Vagina (tissue), 2 donors: ENCODE results near the gene ATP8A1. TPM values are rescaled to one million over a fixed set of nuclear protein-coding genes. Genes with fewer than 3 reads are reported as not detected.

ENCODE experiments used
- DNase-seq, 2 donors: peaks; one replicate each; pipeline ENCODE4 v3.0.0-alpha.2; 2017; ENCODE audit errors: extremely low spot score in 2 of 2
- H3K27ac ChIP-seq: fragments of 200-600 bp; sonication (generic); one replicate; pipeline ENCODE4 v1.5.1; 2019
- H3K27me3 ChIP-seq: fragments of 200-600 bp; sonication (generic); one replicate; pipeline ENCODE4 v1.5.1; 2019
- H3K36me3 ChIP-seq, 2 donors: fragments of 200-600 bp; sonication (generic); one replicate each; pipeline ENCODE4 v1.5.1; 2017 to 2019
- H3K4me1 ChIP-seq: fragments of 200-600 bp; sonication (generic); one replicate; pipeline ENCODE4 v1.5.1; 2019
- H3K4me3 ChIP-seq, 2 donors: fragments of 200-600 bp; sonication (generic); 1 replicate in 1 of 2; 2 replicates in 1 of 2; pipeline ENCODE4 v1.5.1; 2016 to 2019
- H3K9me3 ChIP-seq: fragments of 200-600 bp; sonication (generic); one replicate; pipeline ENCODE4 v1.5.1; 2019
- CTCF ChIP-seq, 3 experiments: fragments of 450-650 bp in 2 of 3; fragments of 200-600 bp in 1 of 3; sonication (generic) in 1 of 3; IDR thresholded peaks; one replicate each; pipeline ENCODE4 v1.5.1; 2017 to 2019; ENCODE audit warnings: antibody characterized with exemption in 3 of 3, mild to moderate bottlenecking in 2 of 3, moderate library complexity in 2 of 3
- POLR2A ChIP-seq, 2 donors: fragments of 450-650 bp; IDR thresholded peaks; one replicate each; pipeline ENCODE4 v1.6.1; 2017; ENCODE audit warnings: antibody characterized with exemption in 2 of 2, mild to moderate bottlenecking in 2 of 2, moderate library complexity in 2 of 2
- POLR2AphosphoS5 ChIP-seq, 2 donors: sonication (generic); formaldehyde crosslinking; IDR thresholded peaks; one replicate each; pipeline ENCODE4 v1.9.0; 2017; ENCODE audit warnings: antibody characterized with exemption in 2 of 2, mild to moderate bottlenecking in 2 of 2, low read depth in 1 of 2; ENCODE audit not compliant: insufficient read depth in 1 of 2
- intact Hi-C: fragments of 100-400 bp; cut with DNase I; formaldehyde crosslinking; loops from one replicate; pipeline ENCODE4 v1.15.1; 2023
- total RNA-seq: library from RNA; depleted of rRNA; stranded (reverse); fragments of >200 nt; gene quantifications from one replicate; pipeline ENCODE4 v1.2.3, GENCODE V29; 2016

Gene ATP8A1
- total RNA-seq, 1 donor from 2014 or later: 10.8 TPM

GRCh38 chr4:42519803-42520417, 137.0 kb downstream of the ATP8A1 start:
- no peak for TF ChIP-seq POLR2A (IDR thresholded peaks at IDR 0.05)
- TF ChIP-seq POLR2AphosphoS5 (IDR thresholded peaks at IDR 0.05; ENCODE audit: insufficient read depth in 1 of 2, low read depth in 1 of 2): peak in 1 of 2 donors; percentile 17
- TF ChIP-seq CTCF (IDR thresholded peaks at IDR 0.05): peak; percentile 40 to 66 (median 64)
- H3K27ac ChIP-seq: no peak overlapping the region
- intact Hi-C loops: loop anchor here (5.0 kb wide), 1 partner anchor 238 kb away; no protein-coding TSS in a partner anchor
- DNase-seq: no peak
- no peaks in the 10 kb centered on the region for H3K36me3 ChIP-seq
- H3K4me1 ChIP-seq: no peaks in the 10 kb centered on the region
- H3K9me3 ChIP-seq: no peaks in the 10 kb centered on the region
- H3K4me3 ChIP-seq: no peak overlapping the region
- no peaks in the 10 kb centered on the region for H3K27me3 ChIP-seq

GRCh38 chr4:42515156-42515884, 141.6 kb downstream of the ATP8A1 start:
- intact Hi-C loops: no loop called here
- no peak overlapping the region for H3K4me3 ChIP-seq

GRCh38 chr4:42513748-42514492, 143.0 kb downstream of the ATP8A1 start:
- H3K4me1 ChIP-seq: no peaks in the 10 kb centered on the region
- H3K36me3 ChIP-seq: no peaks in the 10 kb centered on the region
- no peak for DNase-seq
- no peak overlapping the region for H3K4me3 ChIP-seq
- no peak overlapping the region for H3K27ac ChIP-seq
- TF ChIP-seq POLR2AphosphoS5 (IDR thresholded peaks at IDR 0.05; ENCODE audit: insufficient read depth in 1 of 2, low read depth in 1 of 2) (no peak), POLR2A (IDR thresholded peaks at IDR 0.05) (no peak)
- H3K9me3 ChIP-seq: no peaks in the 10 kb centered on the region
- no peaks in the 10 kb centered on the region for H3K27me3 ChIP-seq
- intact Hi-C loops: no loop called here

More at GRCh38 chr4:42515156-42515884, 141.6 kb downstream of the ATP8A1 start:
- Histone ChIP-seq H3K27ac (no peak overlapping the region), H3K4me1 (no peaks in the 10 kb centered on the region), H3K27me3 (no peaks in the 10 kb centered on the region), H3K9me3 (no peaks in the 10 kb centered on the region), H3K36me3 (no peaks in the 10 kb centered on the region)
- no peak for DNase-seq
- TF ChIP-seq CTCF (IDR thresholded peaks at IDR 0.05) (no peak), POLR2AphosphoS5 (IDR thresholded peaks at IDR 0.05; ENCODE audit: insufficient read depth in 1 of 2, low read depth in 1 of 2) (no peak), POLR2A (IDR thresholded peaks at IDR 0.05) (no peak)

- Histone ChIP-seq H3K4me1 (no peaks in the 10 kb centered on the region), H3K4me3 (no peak overlapping the region), H3K36me3 (no peaks in the 10 kb centered on the region), H3K27ac (no peak overlapping the region), H3K27me3 (no peaks in the 10 kb centered on the region), H3K9me3 (no peaks in the 10 kb centered on the region)
- intact Hi-C loops: no loop called here
- TF ChIP-seq POLR2AphosphoS5 (IDR thresholded peaks at IDR 0.05; ENCODE audit: insufficient read depth in 1 of 2, low read depth in 1 of 2) (no peak), CTCF (IDR thresholded peaks at IDR 0.05) (no peak), POLR2A (IDR thresholded peaks at IDR 0.05) (no peak)
- no peak for DNase-seq
Measured at GRCh38 chr4:42512226-42512625, 144.7 kb downstream of the ATP8A1 start.

- H3K36me3 ChIP-seq: no peaks in the 10 kb centered on the region
- no peak for TF ChIP-seq POLR2AphosphoS5 (IDR thresholded peaks at IDR 0.05; ENCODE audit: insufficient read depth in 1 of 2, low read depth in 1 of 2)
- no peak for TF ChIP-seq POLR2A (IDR thresholded peaks at IDR 0.05)
- TF ChIP-seq CTCF (IDR thresholded peaks at IDR 0.05): no peak
- no peaks in the 10 kb centered on the region for H3K4me1 ChIP-seq
- intact Hi-C loops: no loop called here
- H3K27ac ChIP-seq: no peak overlapping the region
- DNase-seq: no peak
- H3K9me3 ChIP-seq: no peaks in the 10 kb centered on the region
- no peaks in the 10 kb centered on the region for H3K27me3 ChIP-seq
- no peak overlapping the region for H3K4me3 ChIP-seq
Measured at GRCh38 chr4:42510225-42510624, 146.7 kb downstream of the ATP8A1 start.
